Measurements from ENCODE around the gene ZNF385B.
A peak's percentile ranks its signal among the peaks of the same experiment; 100 is the strongest.

The ZNF385B gene

GRCh38 chr2:179655627-179656026 lies 205.8 kb downstream of the ZNF385B start:
- Histone ChIP-seq H3K36me3 (ENCODE audit: insufficient read depth, low read length) (no peaks in the 10 kb centered on the region), H3K4me3 (ENCODE audit: low read depth, low read length) (no peak overlapping the region), H3K79me2 (ENCODE audit: control insufficient read depth, insufficient read depth, low read length, unreplicated experiment) (no peaks in the 10 kb centered on the region), H2AFZ (ENCODE audit: low read length, unreplicated experiment) (no peak overlapping the region), H3K27ac (ENCODE audit: low read depth, low read length) (peak overlapping the region; percentile 29; the same call in 1 of the 2 replicates), H3K27me3 (ENCODE audit: insufficient read depth, low read length) (no peaks in the 10 kb centered on the region), H3K4me1 (ENCODE audit: control insufficient read depth, insufficient read depth, low read length, unreplicated experiment) (peaks cover 4% of the 10 kb centered on the region)

DNA sequence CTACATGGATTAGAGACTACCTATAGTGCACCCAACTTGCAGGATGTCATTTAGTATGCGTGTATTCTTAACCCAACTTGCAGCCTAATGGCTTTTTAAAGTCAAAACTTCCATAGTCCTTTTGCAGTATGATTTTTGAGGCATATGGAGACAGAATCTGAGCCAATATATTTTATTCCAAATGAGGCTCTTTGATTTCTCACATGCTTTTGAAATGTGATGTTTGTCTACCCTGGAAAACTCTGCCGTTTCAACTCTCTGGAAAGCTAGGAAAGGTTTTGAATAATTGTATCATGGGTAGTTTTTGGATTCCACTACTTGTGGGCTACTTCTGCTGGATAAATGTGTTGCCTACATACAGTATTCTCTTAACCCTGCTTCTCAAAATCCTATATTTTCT lies 206.6 kb downstream of the ZNF385B start:
- H3K36me3 ChIP-seq (ENCODE audit: insufficient read depth, low read length): no peaks in the 10 kb centered on the region
- peaks cover 4% of the 10 kb centered on the region for H3K4me1 ChIP-seq (ENCODE audit: control insufficient read depth, insufficient read depth, low read length, unreplicated experiment)
- H3K27ac ChIP-seq (ENCODE audit: low read depth, low read length): no peak overlapping the region
- no peaks in the 10 kb centered on the region for H3K79me2 ChIP-seq (ENCODE audit: control insufficient read depth, insufficient read depth, low read length, unreplicated experiment)
- no peak overlapping the region for H2AFZ ChIP-seq (ENCODE audit: low read length, unreplicated experiment)
- H3K27me3 ChIP-seq (ENCODE audit: insufficient read depth, low read length): no peaks in the 10 kb centered on the region
- H3K4me3 ChIP-seq (ENCODE audit: low read depth, low read length): no peak overlapping the region

GRCh38 chr2:179652296-179652695 lies 209.1 kb downstream of the ZNF385B start:
- H3K4me3 ChIP-seq (ENCODE audit: low read depth, low read length): no peak overlapping the region
- no peak overlapping the region for H2AFZ ChIP-seq (ENCODE audit: low read length, unreplicated experiment)
- H3K27me3 ChIP-seq (ENCODE audit: insufficient read depth, low read length): no peaks in the 10 kb centered on the region
- H3K36me3 ChIP-seq (ENCODE audit: insufficient read depth, low read length): no peaks in the 10 kb centered on the region
- H3K79me2 ChIP-seq (ENCODE audit: control insufficient read depth, insufficient read depth, low read length, unreplicated experiment): no peaks in the 10 kb centered on the region
- H3K27ac ChIP-seq (ENCODE audit: low read depth, low read length): no peak overlapping the region
- peaks cover 4% of the 10 kb centered on the region for H3K4me1 ChIP-seq (ENCODE audit: control insufficient read depth, insufficient read depth, low read length, unreplicated experiment)

DNA sequence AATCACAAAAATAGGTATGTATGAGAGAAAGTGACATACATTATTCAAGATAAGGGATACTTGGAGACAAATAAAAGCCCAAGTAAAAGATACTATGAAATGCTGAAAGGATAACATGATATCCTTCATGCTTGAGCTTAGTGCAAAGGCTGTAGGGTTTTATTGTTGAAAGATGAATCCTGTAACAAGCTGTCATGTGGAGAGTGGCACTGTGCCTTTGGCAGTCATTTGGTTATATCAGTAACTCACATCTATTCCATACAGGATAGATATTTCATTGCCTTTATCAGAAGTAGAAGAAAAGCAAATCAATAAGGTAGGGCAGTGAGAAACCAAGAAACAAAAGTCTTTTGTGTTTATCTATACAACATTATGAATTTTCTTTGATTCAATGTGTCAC lies 211.0 kb downstream of the ZNF385B start:
- Histone ChIP-seq H2AFZ (ENCODE audit: low read length, unreplicated experiment) (no peak overlapping the region), H3K4me3 (ENCODE audit: low read depth, low read length) (no peak overlapping the region), H3K79me2 (ENCODE audit: control insufficient read depth, insufficient read depth, low read length, unreplicated experiment) (no peaks in the 10 kb centered on the region), H3K36me3 (ENCODE audit: insufficient read depth, low read length) (no peaks in the 10 kb centered on the region), H3K4me1 (ENCODE audit: control insufficient read depth, insufficient read depth, low read length, unreplicated experiment) (peaks cover 1% of the 10 kb centered on the region), H3K27me3 (ENCODE audit: insufficient read depth, low read length) (no peaks in the 10 kb centered on the region), H3K27ac (ENCODE audit: low read depth, low read length) (no peak overlapping the region)

- no peaks in the 10 kb centered on the region for H3K36me3 ChIP-seq (ENCODE audit: insufficient read depth, low read length)
- H2AFZ ChIP-seq (ENCODE audit: low read length, unreplicated experiment): no peak overlapping the region
- no peaks in the 10 kb centered on the region for H3K79me2 ChIP-seq (ENCODE audit: control insufficient read depth, insufficient read depth, low read length, unreplicated experiment)
- H3K27ac ChIP-seq (ENCODE audit: low read depth, low read length): no peak overlapping the region
- H3K4me3 ChIP-seq (ENCODE audit: low read depth, low read length): no peak overlapping the region
- H3K27me3 ChIP-seq (ENCODE audit: insufficient read depth, low read length): no peaks in the 10 kb centered on the region
- H3K4me1 ChIP-seq (ENCODE audit: control insufficient read depth, insufficient read depth, low read length, unreplicated experiment): no peaks in the 10 kb centered on the region
These were observed 214.4 kb downstream of the ZNF385B start for GRCh38 chr2:179646862-179647587.

GRCh38 chr2:179646173-179646769 lies 215.1 kb downstream of the ZNF385B start:
- Histone ChIP-seq H3K27ac (ENCODE audit: low read depth, low read length) (no peak overlapping the region), H3K36me3 (ENCODE audit: insufficient read depth, low read length) (no peaks in the 10 kb centered on the region), H2AFZ (ENCODE audit: low read length, unreplicated experiment) (no peak overlapping the region), H3K4me3 (ENCODE audit: low read depth, low read length) (no peak overlapping the region), H3K27me3 (ENCODE audit: insufficient read depth, low read length) (no peaks in the 10 kb centered on the region), H3K79me2 (ENCODE audit: control insufficient read depth, insufficient read depth, low read length, unreplicated experiment) (no peaks in the 10 kb centered on the region), H3K4me1 (ENCODE audit: control insufficient read depth, insufficient read depth, low read length, unreplicated experiment) (no peaks in the 10 kb centered on the region)

DNA sequence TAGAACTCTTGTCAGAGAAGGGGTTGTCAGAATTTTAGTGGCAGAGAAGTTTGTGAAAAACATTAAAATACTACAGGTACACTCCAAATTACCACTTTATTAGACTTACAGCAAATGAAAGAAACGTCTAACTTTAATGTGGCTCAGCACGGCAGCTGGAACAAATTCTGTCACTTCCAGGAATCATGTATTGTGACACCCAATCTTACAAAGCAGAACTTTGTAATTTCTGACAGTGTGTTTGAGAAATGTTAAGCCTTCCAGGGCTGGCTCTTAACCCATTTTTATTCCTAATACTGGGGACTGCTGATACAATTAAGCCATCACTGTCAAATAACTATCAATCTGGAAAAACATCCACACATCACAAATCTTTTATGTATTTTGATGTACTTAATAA lies 216.4 kb downstream of the ZNF385B start:
- Histone ChIP-seq H3K4me3 (ENCODE audit: low read depth, low read length) (no peak overlapping the region), H3K36me3 (ENCODE audit: insufficient read depth, low read length) (no peaks in the 10 kb centered on the region), H3K4me1 (ENCODE audit: control insufficient read depth, insufficient read depth, low read length, unreplicated experiment) (no peaks in the 10 kb centered on the region), H3K27ac (ENCODE audit: low read depth, low read length) (no peak overlapping the region), H3K79me2 (ENCODE audit: control insufficient read depth, insufficient read depth, low read length, unreplicated experiment) (no peaks in the 10 kb centered on the region), H3K27me3 (ENCODE audit: insufficient read depth, low read length) (no peaks in the 10 kb centered on the region), H2AFZ (ENCODE audit: low read length, unreplicated experiment) (no peak overlapping the region)

GRCh38 chr2:179642462-179642861 lies 218.9 kb downstream of the ZNF385B start:
- no peak overlapping the region for H3K27ac ChIP-seq (ENCODE audit: low read depth, low read length)
- H3K4me3 ChIP-seq (ENCODE audit: low read depth, low read length): no peak overlapping the region

DNA sequence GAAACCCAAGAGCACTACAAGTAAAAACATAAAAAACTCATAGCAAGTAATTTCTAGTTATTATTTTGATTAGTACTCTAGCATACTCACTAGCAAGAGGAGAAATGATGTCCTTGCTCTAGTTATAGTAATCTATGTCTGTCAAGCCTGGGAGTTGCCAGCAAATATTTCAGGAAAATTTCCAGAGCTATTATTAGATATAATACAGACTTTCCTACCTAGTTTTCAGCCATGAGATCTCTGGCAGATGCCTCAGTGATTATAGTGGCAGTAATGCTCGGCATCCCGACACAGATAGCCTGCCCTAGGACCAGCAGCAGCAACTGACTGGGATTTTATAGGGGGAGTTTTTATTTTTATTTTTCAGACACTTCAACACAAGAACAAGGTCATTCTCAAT lies 224.4 kb downstream of the ZNF385B start:
- no peak overlapping the region for H3K4me3 ChIP-seq (ENCODE audit: low read depth, low read length)
- H3K4me1 ChIP-seq (ENCODE audit: control insufficient read depth, insufficient read depth, low read length, unreplicated experiment): no peaks in the 10 kb centered on the region
- no peaks in the 10 kb centered on the region for H3K36me3 ChIP-seq (ENCODE audit: insufficient read depth, low read length)
- no peaks in the 10 kb centered on the region for H3K79me2 ChIP-seq (ENCODE audit: control insufficient read depth, insufficient read depth, low read length, unreplicated experiment)
- H3K27ac ChIP-seq (ENCODE audit: low read depth, low read length): no peak overlapping the region
- no peak overlapping the region for H2AFZ ChIP-seq (ENCODE audit: low read length, unreplicated experiment)
- H3K27me3 ChIP-seq (ENCODE audit: insufficient read depth, low read length): no peaks in the 10 kb centered on the region

More at GRCh38 chr2:179642462-179642861, 218.9 kb downstream of the ZNF385B start:
- Histone ChIP-seq H2AFZ (ENCODE audit: low read length, unreplicated experiment) (no peak overlapping the region), H3K27me3 (ENCODE audit: insufficient read depth, low read length) (no peaks in the 10 kb centered on the region), H3K4me1 (ENCODE audit: control insufficient read depth, insufficient read depth, low read length, unreplicated experiment) (no peaks in the 10 kb centered on the region), H3K36me3 (ENCODE audit: insufficient read depth, low read length) (no peaks in the 10 kb centered on the region), H3K79me2 (ENCODE audit: control insufficient read depth, insufficient read depth, low read length, unreplicated experiment) (no peaks in the 10 kb centered on the region)

GRCh38 chr2:179636100-179636980 lies 225.1 kb downstream of the ZNF385B start:
- no peaks in the 10 kb centered on the region for H3K27me3 ChIP-seq (ENCODE audit: insufficient read depth, low read length)
- no peaks in the 10 kb centered on the region for H3K4me1 ChIP-seq (ENCODE audit: control insufficient read depth, insufficient read depth, low read length, unreplicated experiment)
- H3K36me3 ChIP-seq (ENCODE audit: insufficient read depth, low read length): no peaks in the 10 kb centered on the region
- no peak overlapping the region for H2AFZ ChIP-seq (ENCODE audit: low read length, unreplicated experiment)
- H3K79me2 ChIP-seq (ENCODE audit: control insufficient read depth, insufficient read depth, low read length, unreplicated experiment): no peaks in the 10 kb centered on the region
- H3K27ac ChIP-seq (ENCODE audit: low read depth, low read length): no peak overlapping the region
- no peak overlapping the region for H3K4me3 ChIP-seq (ENCODE audit: low read depth, low read length)

Measured in ACC112 (cell line).